Pancreas (tissue), 10 donors: ENCODE results near the gene SH2B3. TPM values are rescaled to one million over a fixed set of nuclear protein-coding genes. Genes with fewer than 3 reads are reported as not detected.

Source experiments
- ATAC-seq, 4 donors: fragments of 200-7000 bp; cut with Tn5 transposase; one replicate each; pipeline versions ENCODE4 v1.8.0 to v1.9.1; 2020; ENCODE audit warnings: mild to moderate bottlenecking in 4 of 4, moderate library complexity in 4 of 4
- DNase-seq, 6 donors: peaks; one replicate each; pipeline ENCODE4 v3.0.0-alpha.2; 2020
- FAIRE-seq: peaks from 2 replicates; lab custom pipeline; 2012; peaks lifted over from hg19 to GRCh38; lab: Jason Lieb, UNC
- H3K27ac ChIP-seq, 4 donors: fragments of 200-600 bp; sonication (generic); 1 replicate in 3 of 4; 2 replicates in 1 of 4; pipeline versions ENCODE4 v1.5.0 to v1.8.0; 2020
- H3K27me3 ChIP-seq, 4 donors: fragments of 200-600 bp; one replicate each; pipeline ENCODE4 v1.8.0; 2021
- H3K36me3 ChIP-seq, 3 donors: fragments of 200-600 bp; sonication (generic) in 1 of 3; one replicate each; pipeline versions ENCODE4 v1.5.0 to v1.8.0; 2020 to 2021
- H3K4me1 ChIP-seq, 3 donors: fragments of 200-600 bp; one replicate each; pipeline ENCODE4 v1.8.0; 2021
- H3K4me3 ChIP-seq, 4 donors: fragments of 200-600 bp; sonication (generic) in 2 of 4; one replicate each; pipeline versions ENCODE4 v1.5.0 to v1.8.0; 2020 to 2021
- H3K9me3 ChIP-seq, 4 donors: fragments of 200-600 bp; one replicate each; pipeline ENCODE4 v1.8.0; 2021
- WGBS, 2 donors: extraction: QIAGEN DNeasy Blood & Tissue Kit; methylation state at CpG; one replicate each; pipeline ENCODE4 v1.1.7; 2013; 5-methylcytosine and 5-hydroxymethylcytosine counted together
- intact Hi-C, 3 donors: fragments of 100-400 bp; cut with DNase I; formaldehyde crosslinking; loops; one replicate each; pipeline versions ENCODE4 v1.11.1 to v1.14.2; 2022
- polyA plus RNA-seq, 2 donors: library from polyadenylated mRNA; stranded (reverse); fragments of 200-250 nt; gene quantifications; one replicate each; pipeline ENCODE4 v1.2.3, GENCODE V29; 2013
- total RNA-seq, 6 donors: library from RNA; stranded (reverse); fragmentation: NEBNext Ultra II Directional in 4 of 6; extraction: Animal tissue kit (Norgen Biotek cat#: 25700) in 4 of 6; gene quantifications; one replicate each; pipeline versions ENCODE4 v1.2.1 to v1.2.4, GENCODE V29; 2021 to 2023
- TF ChIP-seq, protein P1 (sequence below), 4 donors: fragments of 200-600 bp; sonication (generic) in 3 of 4; IDR thresholded peaks; one replicate each; pipeline versions ENCODE4 v1.5.0 to v1.8.0; 2021; ENCODE audit warnings: antibody characterized with exemption in 4 of 4
- donor health status: healthy with polysubstance abuse.
- donor health status: DM: no; HTN: no; CAD: no; lungs with moderate emphysema.
- donor health status: DM: no; HTN: no; CAD: no.
- donor health status: control.
- donor health status: control.
- donor health status: Bipolar disorder and iron deficiency.
- donor health status: DM: yes; HTN: yes; CAD: no.
- donor health status: DM: no; HTN: no; CAD: no.
- donor health status: DM: no; HTN: no; CAD: no.
- donor health status: DM: yes; HTN: yes; CAD: no.

The SH2B3 gene
- total and polyA plus RNA-seq, 8 donors, result 2.8 to 15.0 (median 6.5) TPM

DNA sequence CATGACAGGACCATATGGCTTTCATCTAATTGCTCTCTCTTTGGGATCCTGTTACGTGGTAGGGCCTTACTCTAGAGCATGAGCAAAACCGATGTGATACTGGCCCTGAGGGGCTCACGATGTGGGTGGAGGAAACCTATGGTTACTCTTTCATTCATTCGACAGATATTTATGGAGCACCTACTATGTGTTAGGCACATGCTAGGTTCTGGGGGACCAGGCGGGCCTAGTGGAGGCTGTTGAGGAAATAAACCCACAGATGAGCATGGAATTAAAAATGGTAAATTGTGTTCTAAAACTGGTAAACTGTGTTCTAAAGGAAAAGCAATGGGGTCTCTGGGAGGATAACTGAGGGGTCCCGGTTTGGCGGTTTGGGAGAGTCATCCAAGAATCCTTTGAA lies 14.8 kb downstream of the SH2B3 start:
- intact Hi-C loops, result no loop called here
- FAIRE-seq (no peak), DNase-seq (no peak), ATAC-seq (no peak)
- Histone ChIP-seq H3K4me3 (no peak overlapping the region), H3K36me3 (peaks cover 0 to 8% (median 0%) of the 10 kb centered on the region in 3 donors), H3K9me3 (no peaks in the 10 kb centered on the region), H3K27ac (no peak overlapping the region), H3K4me1 (no peaks in the 10 kb centered on the region), H3K27me3 (no peaks in the 10 kb centered on the region)
- 88 to 92% methylated on average over 7 of the region's 7 CpGs for WGBS, 2 donors
- TF ChIP-seq, protein P1, sequence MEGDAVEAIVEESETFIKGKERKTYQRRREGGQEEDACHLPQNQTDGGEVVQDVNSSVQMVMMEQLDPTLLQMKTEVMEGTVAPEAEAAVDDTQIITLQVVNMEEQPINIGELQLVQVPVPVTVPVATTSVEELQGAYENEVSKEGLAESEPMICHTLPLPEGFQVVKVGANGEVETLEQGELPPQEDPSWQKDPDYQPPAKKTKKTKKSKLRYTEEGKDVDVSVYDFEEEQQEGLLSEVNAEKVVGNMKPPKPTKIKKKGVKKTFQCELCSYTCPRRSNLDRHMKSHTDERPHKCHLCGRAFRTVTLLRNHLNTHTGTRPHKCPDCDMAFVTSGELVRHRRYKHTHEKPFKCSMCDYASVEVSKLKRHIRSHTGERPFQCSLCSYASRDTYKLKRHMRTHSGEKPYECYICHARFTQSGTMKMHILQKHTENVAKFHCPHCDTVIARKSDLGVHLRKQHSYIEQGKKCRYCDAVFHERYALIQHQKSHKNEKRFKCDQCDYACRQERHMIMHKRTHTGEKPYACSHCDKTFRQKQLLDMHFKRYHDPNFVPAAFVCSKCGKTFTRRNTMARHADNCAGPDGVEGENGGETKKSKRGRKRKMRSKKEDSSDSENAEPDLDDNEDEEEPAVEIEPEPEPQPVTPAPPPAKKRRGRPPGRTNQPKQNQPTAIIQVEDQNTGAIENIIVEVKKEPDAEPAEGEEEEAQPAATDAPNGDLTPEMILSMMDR (IDR thresholded peaks at IDR 0.05), result no peak

GRCh38 chr12:111424189-111424792 lies 18.6 kb downstream of the SH2B3 start:
- no peak for ATAC-seq
- H3K9me3 ChIP-seq, result no peaks in the 10 kb centered on the region
- TF ChIP-seq, protein P1 (IDR thresholded peaks at IDR 0.05), result no peak
- H3K4me1 ChIP-seq, result no peaks in the 10 kb centered on the region
- DNase-seq, result peak in 1 of 6 donors; percentile 59
- no peak overlapping the region for H3K27ac ChIP-seq
- intact Hi-C loops, result no loop called here
- no peaks in the 10 kb centered on the region for H3K36me3 ChIP-seq
- FAIRE-seq, result no peak
- WGBS, 2 donors, result 91 to 98% methylated on average over 11 of the region's 11 CpGs
- no peak overlapping the region for H3K4me3 ChIP-seq
- H3K27me3 ChIP-seq, result no peaks in the 10 kb centered on the region

DNA sequence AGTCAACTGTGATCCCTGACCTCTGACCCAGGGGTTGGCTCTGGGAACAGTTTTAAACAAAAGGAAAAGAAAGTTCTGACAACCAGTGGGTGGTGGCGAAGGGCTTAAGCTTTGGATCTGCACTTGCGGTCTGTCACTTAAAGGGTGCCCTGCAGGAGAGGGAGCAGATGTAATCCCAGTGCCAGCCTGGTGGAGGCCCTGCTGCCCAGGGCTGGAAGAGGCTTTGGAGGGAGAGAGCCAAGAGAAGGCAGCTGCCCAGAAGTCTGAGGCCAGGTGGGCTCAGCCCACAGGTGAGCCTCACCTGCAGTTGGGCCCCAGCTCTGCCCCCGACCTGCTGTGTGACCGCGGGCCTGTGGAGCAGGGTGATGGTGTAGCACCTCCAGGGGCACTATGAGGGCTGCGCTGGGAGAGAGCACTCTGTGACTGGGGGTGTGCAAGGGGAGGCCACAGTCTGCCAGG lies 19.1 kb downstream of the SH2B3 start:
- ATAC-seq (peak in 1 of 4 donors; percentile 30), DNase-seq (peak in 1 of 6 donors; percentile 58), FAIRE-seq (no peak)
- TF ChIP-seq, protein P1 (IDR thresholded peaks at IDR 0.05), result no peak
- Histone ChIP-seq H3K9me3 (no peaks in the 10 kb centered on the region), H3K27ac (no peak overlapping the region), H3K4me3 (no peak overlapping the region), H3K36me3 (no peaks in the 10 kb centered on the region), H3K4me1 (no peaks in the 10 kb centered on the region), H3K27me3 (no peaks in the 10 kb centered on the region)
- 88 to 93% methylated on average over 6 of the region's 6 CpGs for WGBS, 2 donors
- intact Hi-C loops, result no loop called here

DNA sequence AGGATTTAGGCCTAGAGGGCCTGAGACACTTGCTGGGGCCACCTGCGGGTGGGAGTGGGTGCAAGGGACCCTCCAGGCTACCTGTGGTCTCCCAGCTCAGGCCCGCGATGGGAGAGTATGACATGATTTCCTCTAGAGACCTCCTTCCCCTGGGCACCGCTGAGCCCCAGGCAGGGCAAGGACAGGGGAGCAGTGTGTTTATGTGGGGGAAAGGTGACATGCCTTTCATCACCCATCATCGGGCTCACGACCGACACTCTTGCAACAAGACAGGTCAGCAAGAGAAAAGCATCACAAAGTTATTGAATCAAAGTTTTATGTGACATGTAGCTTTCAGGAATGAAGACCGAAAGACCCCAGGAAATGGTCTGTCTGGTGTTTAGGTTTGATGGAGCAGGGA lies 19.9 kb downstream of the SH2B3 start:
- TF ChIP-seq, protein P1 (IDR thresholded peaks at IDR 0.05), result no peak
- FAIRE-seq (no peak), DNase-seq (no peak), ATAC-seq (no peak)
- Histone ChIP-seq H3K9me3 (no peaks in the 10 kb centered on the region), H3K27ac (no peak overlapping the region), H3K4me3 (no peak overlapping the region), H3K4me1 (no peaks in the 10 kb centered on the region), H3K27me3 (no peaks in the 10 kb centered on the region), H3K36me3 (no peaks in the 10 kb centered on the region)
- intact Hi-C loops, result no loop called here
- 85 to 91% methylated on average over 8 of the region's 8 CpGs for WGBS, 2 donors
